NT2/D1 (cell line): ENCODE data around the gene TRAF3IP1.

Source experiments
- SUZ12 ChIP-seq: IDR thresholded peaks from 2 replicates; pipeline ENCODE4 v1.6.1; 2011; ENCODE audit not compliant: insufficient read length, insufficient read depth; ENCODE audit errors: extremely low read depth
- ZNF274 ChIP-seq: IDR thresholded peaks from 2 replicates; pipeline ENCODE4 v1.6.1; 2011; ENCODE audit warnings: mild to moderate bottlenecking, low read depth, low read length

- no peak for TF ChIP-seq ZNF274
- no peak for TF ChIP-seq SUZ12
Measured at GRCh38 chr2:238339814-238340213, 19.5 kb downstream of the TRAF3IP1 start.
